HepG2 (cell line): ENCODE data around the gene GALNT18.

Experiments used
- CEBPZ ChIP-seq: IDR thresholded peaks from 2 replicates; pipeline ENCODE4 v1.6.1; 2012; ENCODE audit warnings: low read length, improper control_type of control experiment
- GABPB1 ChIP-seq: IDR thresholded peaks from 2 replicates; pipeline ENCODE4 v1.6.1; 2016; ENCODE audit warnings: mild to moderate bottlenecking, missing genetic modification reagents, moderate library complexity, missing compliant biosample characterization
- MLX ChIP-seq: IDR thresholded peaks from 2 replicates; pipeline ENCODE4 v1.6.1; 2016
- NFE2L2 ChIP-seq: fragments of 150-350 bp; IDR thresholded peaks from 2 replicates; pipeline ENCODE4 v1.6.1; 2014; ENCODE audit warnings: low read length
- REPIN1 ChIP-seq: sonication (generic); formaldehyde crosslinking; IDR thresholded peaks from 2 replicates; pipeline ENCODE4 v1.8.0; 2022; ENCODE audit warnings: missing genetic modification reagents, low read depth, mild to moderate bottlenecking, borderline replicate concordance

- no peak for TF ChIP-seq NFE2L2
- no peak for TF ChIP-seq REPIN1
- TF ChIP-seq CEBPZ = no peak
- no peak for TF ChIP-seq MLX (CRISPR knock-in tag)
- TF ChIP-seq GABPB1 (CRISPR knock-in tag) = no peak
These were observed 221.1 kb downstream of the GALNT18 start for GRCh38 chr11:11400635-11401232.
